HG02571 (cell line): ENCODE measurements around the gene IQSEC1.

Experiments
- ATAC-seq: cut with Tn5 transposase; IDR thresholded peaks from one replicate; pipeline ENCODE4 v1.9.1; 2021; ENCODE audit warnings: mild to moderate bottlenecking, moderate library complexity; ENCODE audit not compliant: unreplicated experiment

Gene IQSEC1

GRCh38 chr3:12990781-12991480 is 82.3 kb downstream of the IQSEC1 start:
- ATAC-seq: no peak

- no peak for ATAC-seq
Observed at GRCh38 chr3:12990306-12990705, 82.9 kb downstream of the IQSEC1 start.

GRCh38 chr3:12988728-12989454 is 84.3 kb downstream of the IQSEC1 start:
- ATAC-seq: no peak

DNA sequence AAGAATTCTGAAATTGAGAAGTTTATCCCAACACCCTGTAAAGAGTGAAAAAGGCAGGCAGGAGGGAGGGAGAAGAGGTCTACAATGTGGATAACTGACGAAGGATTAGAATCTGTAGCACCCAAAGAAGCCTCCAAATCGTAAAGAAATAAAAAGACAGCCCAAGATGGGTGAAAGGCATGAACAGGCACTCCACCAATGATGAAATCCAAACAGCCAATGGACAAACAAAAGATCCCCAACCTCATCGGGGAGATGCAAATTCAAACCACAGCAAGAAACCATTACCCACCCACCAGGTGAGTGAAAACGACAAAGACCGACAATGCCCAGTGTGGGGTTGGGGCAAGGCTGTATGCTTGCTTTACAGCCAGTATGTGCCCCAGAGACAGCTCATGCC is 85.6 kb downstream of the IQSEC1 start:
- ATAC-seq: no peak

DNA sequence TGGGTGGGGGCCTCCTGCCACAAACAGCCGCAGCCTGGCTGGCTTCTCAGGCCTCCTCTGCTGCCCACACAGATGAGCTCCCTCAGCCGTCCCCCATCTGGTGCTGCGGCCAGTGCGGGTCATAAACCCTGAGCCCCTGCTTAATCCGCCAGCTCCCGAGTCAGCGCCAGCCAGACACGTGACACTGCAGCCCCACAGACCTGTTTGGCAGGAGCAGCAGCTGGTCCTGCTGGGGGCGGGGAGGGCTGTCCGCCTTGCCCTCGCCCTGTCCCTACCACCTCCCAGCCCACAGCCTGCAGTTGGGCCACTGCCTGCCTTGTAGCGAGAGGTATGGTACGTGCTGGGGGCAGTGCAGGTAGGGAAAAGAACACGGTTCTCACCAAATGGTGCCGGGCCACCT is 86.2 kb downstream of the IQSEC1 start:
- ATAC-seq: no peak

- no peak for ATAC-seq
Observed at GRCh38 chr3:12986521-12986920, 86.7 kb downstream of the IQSEC1 start.

DNA sequence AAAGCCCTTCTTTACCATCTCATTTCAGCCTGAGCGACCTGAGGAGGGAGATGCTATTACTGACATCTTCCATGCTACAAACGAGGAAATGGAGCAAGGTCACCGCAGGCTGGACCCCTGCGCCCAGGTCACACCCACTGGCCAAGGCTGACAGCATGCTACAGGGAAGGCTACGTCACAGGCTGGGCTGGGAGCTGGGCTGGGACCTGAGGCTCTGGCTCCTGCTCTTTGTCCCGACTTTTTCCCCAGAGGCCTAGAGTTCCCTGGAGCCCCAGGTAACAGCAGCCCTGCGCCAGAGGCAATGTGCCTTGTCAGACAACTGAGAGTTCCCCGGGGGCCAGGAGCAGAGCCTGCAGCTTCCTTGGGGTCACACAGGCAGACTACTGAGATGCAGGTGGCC is 87.2 kb downstream of the IQSEC1 start:
- no peak for ATAC-seq

DNA sequence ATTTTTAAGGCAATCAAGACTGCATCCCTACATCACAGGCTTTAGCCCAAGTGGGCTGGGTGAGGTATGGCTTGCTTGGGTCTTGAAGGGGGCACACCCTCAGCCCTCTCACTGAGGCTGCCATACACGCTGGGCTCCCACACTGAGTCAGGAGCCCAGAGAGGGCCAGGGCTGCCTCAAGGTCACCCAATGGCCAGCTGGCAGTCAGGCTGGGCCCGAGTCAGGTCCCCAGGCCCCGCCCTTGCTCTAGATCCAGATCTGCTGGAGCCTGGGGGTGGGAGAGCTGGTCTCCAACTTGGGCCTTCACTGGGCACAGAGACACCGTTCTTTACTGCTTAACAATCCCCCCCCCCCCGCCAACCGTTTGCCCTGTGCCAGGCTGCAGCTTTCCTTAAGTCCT is 88.1 kb downstream of the IQSEC1 start:
- ATAC-seq: no peak

DNA sequence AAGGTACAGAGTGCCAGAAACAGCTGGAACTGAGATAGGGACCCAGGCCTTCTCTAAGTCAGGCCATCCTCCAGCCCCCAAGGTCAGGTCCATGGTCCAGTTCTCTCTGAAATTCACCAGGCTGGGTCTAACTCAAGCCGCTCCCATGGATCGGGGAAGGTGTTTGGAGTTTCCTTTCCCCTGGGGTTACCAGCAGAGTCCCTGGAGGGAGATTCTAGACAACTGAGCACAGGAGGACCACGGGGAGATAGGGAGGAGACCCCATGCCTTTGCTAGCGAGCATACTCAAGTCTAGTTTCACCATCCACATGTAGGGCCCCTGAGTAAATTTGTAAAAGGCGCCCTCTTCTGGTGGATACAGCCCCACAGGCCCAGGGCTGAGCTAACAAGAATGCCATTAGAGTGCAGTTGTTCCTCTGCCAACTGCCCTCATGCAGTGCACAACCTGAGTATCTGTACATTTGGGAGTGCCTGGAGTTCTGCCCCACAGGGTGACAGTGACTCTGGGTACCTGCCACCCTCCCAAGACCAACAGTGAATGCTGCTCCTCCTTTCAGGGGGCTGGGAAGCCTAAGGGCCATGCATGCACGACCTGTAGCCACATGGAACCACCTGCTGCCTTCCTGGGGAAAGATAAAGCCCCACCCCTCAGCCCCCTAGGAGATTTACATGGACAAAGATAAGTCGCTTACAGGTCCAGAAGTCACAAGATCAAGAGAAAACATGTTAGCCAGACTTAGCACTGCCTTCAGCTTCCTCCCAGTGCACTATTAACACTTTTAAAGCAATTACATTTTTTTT is 89.0 kb downstream of the IQSEC1 start:
- ATAC-seq: no peak

GRCh38 chr3:12983319-12983718 is 89.9 kb downstream of the IQSEC1 start:
- peak; percentile 12 for ATAC-seq

- peak; percentile 48 for ATAC-seq
Observed at GRCh38 chr3:12982619-12983101, 90.6 kb downstream of the IQSEC1 start.

DNA sequence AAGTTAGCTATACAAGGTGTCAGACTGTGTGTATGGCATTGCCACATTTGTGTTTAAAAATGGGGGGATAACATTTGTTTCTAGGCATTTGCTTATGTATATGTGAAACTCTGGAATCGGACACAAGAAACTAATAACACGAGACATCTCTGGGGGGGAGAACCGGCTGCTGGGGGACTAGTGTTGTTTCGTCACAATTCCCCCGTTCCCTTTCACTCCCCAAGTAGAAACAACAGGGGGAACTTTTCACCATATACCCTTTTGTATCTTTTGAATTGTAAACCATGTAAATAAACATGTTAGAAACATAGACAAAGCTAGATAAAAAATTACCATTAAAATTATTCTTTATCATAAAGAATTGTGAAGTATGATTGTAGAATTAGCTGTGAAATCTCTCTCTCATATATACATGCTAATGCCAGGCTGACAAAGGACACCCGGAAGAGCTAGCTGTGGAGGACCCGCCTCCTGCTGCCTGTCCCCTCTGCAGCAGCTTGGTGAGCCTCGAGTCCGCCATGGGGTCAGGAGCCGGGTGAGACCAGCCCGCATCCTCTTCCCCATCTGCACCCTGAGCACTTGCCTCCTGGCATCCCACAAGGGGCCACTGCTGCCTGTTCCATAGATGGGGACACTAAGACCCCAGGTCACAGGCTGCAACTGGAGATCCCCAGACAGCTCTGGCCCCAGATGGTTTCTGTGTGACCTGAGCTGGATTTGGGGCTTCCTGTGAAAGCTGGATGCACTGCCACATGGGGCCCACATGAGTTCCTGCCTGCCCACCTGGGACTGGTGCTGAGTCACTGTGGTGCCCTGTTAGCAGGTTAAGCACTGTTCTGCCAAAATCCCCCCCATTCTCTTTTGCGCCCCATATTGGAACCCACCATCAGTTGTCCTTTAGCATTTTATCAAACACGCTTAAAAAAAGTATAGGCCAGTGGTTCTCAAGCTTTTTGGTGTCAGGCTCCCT is 91.6 kb downstream of the IQSEC1 start:
- no peak for ATAC-seq

DNA sequence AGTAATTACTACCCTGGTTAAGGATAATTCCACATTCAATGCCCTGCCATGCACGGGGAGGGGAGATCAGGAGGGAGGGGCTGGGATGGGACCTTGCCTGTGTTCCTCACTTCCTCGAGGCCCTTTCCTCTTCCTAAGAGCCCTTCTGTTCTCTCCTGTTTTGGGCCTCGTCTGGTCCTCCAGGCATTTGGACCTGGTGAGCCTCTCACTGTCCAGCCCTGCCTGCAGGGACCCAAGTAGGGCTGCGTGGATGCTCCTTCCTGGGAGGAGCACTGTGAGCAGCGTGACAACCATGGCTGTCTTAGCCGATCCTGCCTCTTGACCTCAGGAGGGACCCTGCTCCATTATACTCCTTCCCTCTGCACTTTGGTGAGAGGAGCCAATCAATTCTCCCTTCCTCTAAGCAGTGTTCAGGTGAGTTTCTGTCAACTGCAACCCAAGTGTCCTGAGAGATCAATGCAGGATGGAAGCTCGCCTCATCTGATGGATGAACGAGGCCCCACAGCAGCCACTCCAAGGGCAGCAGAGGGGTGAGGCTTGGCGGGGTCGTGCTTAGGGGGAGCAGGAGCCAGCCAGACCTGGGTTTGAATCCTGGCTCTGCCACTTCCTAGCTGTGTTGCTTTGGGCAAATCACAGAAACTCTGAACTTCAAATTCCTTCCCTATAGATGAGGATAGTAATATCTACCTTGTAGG is 92.5 kb downstream of the IQSEC1 start:
- no peak for ATAC-seq

DNA sequence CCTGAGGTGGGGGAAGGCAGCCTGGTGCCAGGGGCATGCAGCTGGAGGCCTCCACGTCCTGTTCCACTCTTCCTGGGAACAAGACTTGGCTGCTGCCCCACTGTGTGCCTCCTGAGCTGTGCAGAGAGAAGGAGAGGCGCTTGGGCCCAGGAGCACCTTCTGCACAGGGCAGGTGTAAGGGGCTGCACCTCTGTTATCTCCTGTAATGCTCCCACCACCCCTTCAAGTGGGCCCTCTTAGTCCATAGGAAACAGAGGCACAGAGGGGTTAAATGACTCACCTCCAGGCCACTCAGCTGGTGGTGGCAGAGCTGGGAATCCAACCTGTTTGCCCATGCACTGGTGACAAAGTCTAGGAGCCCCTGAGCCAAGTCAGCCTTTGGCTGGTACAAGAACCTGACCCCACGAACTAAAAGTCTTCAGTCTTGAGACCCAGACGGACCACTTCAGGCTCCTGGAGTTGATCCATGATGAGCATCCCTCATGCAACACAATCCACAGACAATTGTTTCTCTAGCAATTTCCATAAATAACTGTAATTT is 93.2 kb downstream of the IQSEC1 start:
- no peak for ATAC-seq

- ATAC-seq: no peak
Observed at GRCh38 chr3:12979151-12979946, 93.9 kb downstream of the IQSEC1 start.

DNA sequence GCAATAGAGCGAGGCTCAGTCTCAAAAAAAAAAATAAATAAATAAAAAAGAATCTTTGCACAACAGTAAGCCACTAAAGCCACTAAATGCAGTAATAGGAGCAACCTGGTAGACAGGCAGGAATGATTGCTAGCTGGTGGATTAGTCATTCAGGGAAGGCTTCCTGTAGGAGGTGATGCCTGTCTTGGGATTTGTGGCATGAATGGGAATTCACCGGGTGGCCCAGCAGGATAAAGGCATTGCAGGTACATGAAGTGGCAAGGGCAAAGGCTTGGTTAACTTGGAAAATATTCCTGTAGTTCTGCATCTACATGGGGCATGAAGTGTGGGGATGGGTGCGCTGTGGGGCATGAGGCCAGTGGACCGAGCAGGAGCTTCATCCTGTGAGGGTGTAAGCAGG is 94.5 kb downstream of the IQSEC1 start:
- ATAC-seq: no peak

- ATAC-seq: no peak
Observed at GRCh38 chr3:12977117-12977808, 96.0 kb downstream of the IQSEC1 start.
